A549 (cell line): ENCODE results near the gene RNU5D-1. TPM values are rescaled to one million over a fixed set of nuclear protein-coding genes. Genes with fewer than 3 reads are reported as not detected.
A peak's percentile ranks its signal among the peaks of the same experiment; 100 is the strongest.

Source experiments
- ATAC-seq, 2 experiments: fragments of 200-7000 bp in 1 of 2; fragments of >200 bp in 1 of 2; cut with Nextera tagmentation in 1 of 2; cut with Tn5 transposase in 1 of 2; 3 replicates each; pipeline versions ENCODE4 v1.8.0 to v1.9.1; 2018 to 2020; ENCODE audit warnings: mild to moderate bottlenecking in 1 of 2, moderate library complexity in 1 of 2
- CTCF ChIA-PET: fragments of 300-600 bp; sonication (Branson Sonifier 250); formaldehyde crosslinking; extraction: SDS; loops from one replicate; lab custom pipeline; 2021; ENCODE audit warnings: antibody characterized with exemption, inconsistent platforms; lab: Yijun Ruan, JAX
- POLR2A ChIA-PET: fragments of 350-600 bp; formaldehyde crosslinking; extraction: SDS; loops from one replicate; lab custom pipeline; 2021; ENCODE audit warnings: antibody characterized with exemption, inconsistent platforms; lab: Yijun Ruan, JAX
- DNase-seq, 2 experiments: peaks; one replicate each; pipeline versions ENCODE4 v3.0.0 to v3.0.0-alpha.2; 2011 to 2016; ENCODE audit warnings: low read depth in 1 of 2, low spot score in 1 of 2
- FAIRE-seq: peaks from 2 replicates; lab custom pipeline; 2011; peaks lifted over from hg19 to GRCh38; lab: Jason Lieb, UNC
- H3K27ac ChIP-seq, 2 experiments: fragments of >200 bp; sonication (Bioruptor Twin); formaldehyde crosslinking; 3 replicates each; pipeline ENCODE4 v1.5.1; 2016 to 2017
- H3K4me1 ChIP-seq: fragments of >200 bp; sonication (Bioruptor Twin); formaldehyde crosslinking; 3 replicates; pipeline ENCODE4 v1.6.1; 2016
- H3K4me2 ChIP-seq: fragments of >200 bp; sonication (Bioruptor Twin); formaldehyde crosslinking; 3 replicates; pipeline ENCODE4 v1.6.1; 2016
- H3K4me3 ChIP-seq: fragments of >200 bp; sonication (Bioruptor Twin); formaldehyde crosslinking; 3 replicates; pipeline ENCODE4 v1.5.1; 2016
- H3K9me3 ChIP-seq: fragments of >200 bp; sonication (Bioruptor Twin); formaldehyde crosslinking; 3 replicates; pipeline ENCODE4 v1.6.1; 2016
- CBX8 ChIP-seq: fragments of 200-600 bp; sonication (generic); IDR thresholded peaks from 2 replicates; pipeline ENCODE4 v1.6.1; 2016
- CHD2 ChIP-seq: fragments of 150-350 bp; IDR thresholded peaks from 2 replicates; pipeline ENCODE4 v1.6.1; 2014; ENCODE audit warnings: low read length; ENCODE audit not compliant: partially characterized antibody
- CHD4 ChIP-seq: fragments of 200-600 bp; sonication (generic); IDR thresholded peaks from 2 replicates; pipeline ENCODE4 v1.6.1; 2016; ENCODE audit warnings: antibody characterized with exemption, mild to moderate bottlenecking, borderline replicate concordance
- EP300 ChIP-seq, 2 experiments: fragments of >200 bp; sonication (Bioruptor Twin); formaldehyde crosslinking; IDR thresholded peaks; 2 replicates in 1 of 2; 3 replicates in 1 of 2; pipeline ENCODE4 v1.6.1; 2016 to 2017
- FOSB ChIP-seq: fragments of 250-450 bp; sonication (Bioruptor Pico); IDR thresholded peaks from 2 replicates; pipeline ENCODE4 v1.5.0; 2020; ENCODE audit warnings: mild to moderate bottlenecking, moderate library complexity
- FOXS1 ChIP-seq: fragments of 250-450 bp; sonication (Bioruptor Pico); IDR thresholded peaks from 2 replicates; pipeline ENCODE4 v1.5.0; 2020; ENCODE audit warnings: mild to moderate bottlenecking, moderate library complexity
- HOXA7 ChIP-seq: fragments of 250-450 bp; sonication (Bioruptor Pico); IDR thresholded peaks from 2 replicates; pipeline ENCODE4 v1.5.0; 2020; ENCODE audit warnings: mild to moderate bottlenecking, moderate library complexity
- HOXB13 ChIP-seq: fragments of 250-450 bp; sonication (Bioruptor Pico); IDR thresholded peaks from 2 replicates; pipeline ENCODE4 v1.5.0; 2020; ENCODE audit warnings: low read depth, mild to moderate bottlenecking, moderate library complexity
- KDM5A ChIP-seq: fragments of 200-600 bp; sonication (generic); IDR thresholded peaks from 2 replicates; pipeline ENCODE4 v1.6.1; 2016; ENCODE audit warnings: antibody characterized with exemption, mild to moderate bottlenecking
- MAZ ChIP-seq: fragments of 150-350 bp; IDR thresholded peaks from 2 replicates; pipeline ENCODE4 v1.6.1; 2014; ENCODE audit warnings: antibody characterized with exemption, low read depth, low read length, borderline replicate concordance
- NPAS2 ChIP-seq: fragments of 250-450 bp; sonication (Bioruptor Pico); IDR thresholded peaks from 2 replicates; pipeline ENCODE4 v1.8.0; 2022; ENCODE audit warnings: mild to moderate bottlenecking, moderate library complexity, borderline replicate concordance
- NR3C1 ChIP-seq: fragments of >200 bp; sonication (Bioruptor Twin); formaldehyde crosslinking; IDR thresholded peaks from 3 replicates; pipeline ENCODE4 v1.6.1; 2017
- POLR2A ChIP-seq: IDR thresholded peaks from 2 replicates; pipeline ENCODE4 v1.6.1; 2012; ENCODE audit warnings: mild to moderate bottlenecking, low read length
- RARB ChIP-seq: fragments of 250-450 bp; sonication (Bioruptor Pico); IDR thresholded peaks from 2 replicates; pipeline ENCODE4 v1.8.0; 2021; ENCODE audit warnings: mild to moderate bottlenecking, moderate library complexity
- RCOR1 ChIP-seq: fragments of 150-350 bp; IDR thresholded peaks from 2 replicates; pipeline ENCODE4 v1.6.1; 2014; ENCODE audit warnings: antibody characterized with exemption, low read length, low read depth
- TFCP2L1 ChIP-seq: fragments of 250-450 bp; sonication (Bioruptor Pico); IDR thresholded peaks from 2 replicates; pipeline ENCODE4 v1.5.0; 2021; ENCODE audit warnings: mild to moderate bottlenecking
- TP53 ChIP-seq: fragments of 250-450 bp; sonication (Bioruptor Pico); IDR thresholded peaks from 2 replicates; pipeline ENCODE4 v1.5.0; 2021; ENCODE audit warnings: mild to moderate bottlenecking, moderate library complexity
- ZC3H11A ChIP-seq: fragments of 450-650 bp; IDR thresholded peaks from 2 replicates; pipeline ENCODE4 v1.6.1; 2014; ENCODE audit warnings: antibody characterized with exemption, mild to moderate bottlenecking
- ZNF302 ChIP-seq: fragments of 250-450 bp; sonication (Bioruptor Pico); IDR thresholded peaks from 2 replicates; pipeline ENCODE4 v1.9.0; 2021; ENCODE audit warnings: inconsistent platforms, mild to moderate bottlenecking, moderate library complexity
- WGBS: methylation state at CpG from one replicate; pipeline ENCODE4 v1.1.6; 2017; ENCODE audit errors: missing lambda C conversion rate; 5-methylcytosine and 5-hydroxymethylcytosine counted together
- polyA plus RNA-seq, 4 experiments: library from polyadenylated mRNA; depleted of rRNA in 3 of 4; stranded (reverse); fragments of >200 nt; fragmentation: RNase III in 1 of 4; extraction: RNeasy Plus Mini Kit Qiagen cat#74134 plus additional on column Dnase treatment in 1 of 4; gene quantifications; 2 replicates in 3 of 4; 3 replicates in 1 of 4; pipeline ENCODE4 v1.2.3, GENCODE V29; 2011 to 2017
- TF ChIP-seq, protein P1 (sequence below): IDR thresholded peaks from 2 replicates; pipeline ENCODE4 v1.6.1; 2012; ENCODE audit warnings: low read depth, borderline replicate concordance
- TF ChIP-seq, protein P2 (sequence below): fragments of >200 bp; sonication (Bioruptor Twin); formaldehyde crosslinking; IDR thresholded peaks from 2 replicates; pipeline ENCODE4 v1.6.1; 2016
- TF ChIP-seq, protein P3 (sequence below): IDR thresholded peaks from 2 replicates; pipeline ENCODE4 v1.6.1; 2012
- TF ChIP-seq, protein P4 (sequence below): fragments of 450-650 bp; IDR thresholded peaks from 2 replicates; pipeline ENCODE4 v1.6.1; 2014; ENCODE audit warnings: antibody characterized with exemption
- TF ChIP-seq, protein P5 (sequence below): IDR thresholded peaks from 2 replicates; pipeline ENCODE4 v1.6.1; 2012

The RNU5D-1 gene
- polyA plus RNA-seq, 2 of the 4 experiments (the other 2 are of a cell fraction) = not detected

DNA sequence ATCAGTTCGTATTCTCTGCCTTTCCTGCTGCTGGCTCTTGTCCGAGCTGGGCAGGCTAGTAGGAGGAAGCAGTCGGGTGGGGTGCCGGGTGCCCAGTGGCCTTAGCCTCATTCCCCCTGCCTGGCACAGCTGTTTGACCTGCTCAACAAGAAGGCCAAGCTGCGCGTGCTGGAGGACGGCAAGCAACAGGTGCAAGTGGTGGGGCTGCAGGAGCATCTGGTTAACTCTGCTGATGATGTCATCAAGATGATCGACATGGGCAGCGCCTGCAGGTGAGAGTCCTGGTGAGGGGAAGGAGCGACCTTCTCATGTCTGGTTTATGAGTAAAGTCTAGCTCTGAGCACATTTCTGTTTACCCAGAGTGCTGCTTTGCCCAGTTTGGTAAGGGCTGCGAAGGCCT, 28.1 kb upstream of the RNU5D-1 start (continued):
- TF ChIP-seq, protein P1, sequence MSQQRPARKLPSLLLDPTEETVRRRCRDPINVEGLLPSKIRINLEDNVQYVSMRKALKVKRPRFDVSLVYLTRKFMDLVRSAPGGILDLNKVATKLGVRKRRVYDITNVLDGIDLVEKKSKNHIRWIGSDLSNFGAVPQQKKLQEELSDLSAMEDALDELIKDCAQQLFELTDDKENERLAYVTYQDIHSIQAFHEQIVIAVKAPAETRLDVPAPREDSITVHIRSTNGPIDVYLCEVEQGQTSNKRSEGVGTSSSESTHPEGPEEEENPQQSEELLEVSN = no peak

DNA sequence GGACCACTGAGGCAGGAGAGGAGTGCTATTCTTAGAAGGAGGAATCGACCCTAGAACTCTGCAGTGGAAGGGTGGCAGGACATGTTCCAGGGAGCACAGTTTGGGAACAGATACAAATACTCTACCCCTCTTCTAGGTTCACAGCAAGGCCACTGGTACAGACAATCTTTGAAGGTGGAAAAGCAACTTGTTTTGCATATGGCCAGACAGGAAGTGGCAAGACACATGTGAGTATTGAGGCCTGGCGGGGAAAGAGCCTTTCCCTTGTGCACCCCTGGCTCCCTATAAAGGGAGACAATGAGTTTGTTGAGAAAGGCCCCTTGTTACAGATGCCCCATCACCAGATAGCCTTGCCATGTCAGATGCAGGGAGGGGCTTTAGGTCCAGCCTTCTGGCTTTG, 26.4 kb upstream of the RNU5D-1 start:
- WGBS = 100% methylated on average over 2 of the region's 2 CpGs
- H3K4me2 ChIP-seq = no peak overlapping the region
- TF ChIP-seq NR3C1 = no peak
- H3K27ac ChIP-seq = no peak overlapping the region
- H3K4me3 ChIP-seq = no peak overlapping the region
- no peaks in the 10 kb centered on the region for H3K4me1 ChIP-seq
- ChIA-PET CTCF (no interaction called here), POLR2A (no interaction called here)
- DNase-seq (no peak), ATAC-seq (no peak), FAIRE-seq (no peak)
- no peaks in the 10 kb centered on the region for H3K9me3 ChIP-seq

DNA sequence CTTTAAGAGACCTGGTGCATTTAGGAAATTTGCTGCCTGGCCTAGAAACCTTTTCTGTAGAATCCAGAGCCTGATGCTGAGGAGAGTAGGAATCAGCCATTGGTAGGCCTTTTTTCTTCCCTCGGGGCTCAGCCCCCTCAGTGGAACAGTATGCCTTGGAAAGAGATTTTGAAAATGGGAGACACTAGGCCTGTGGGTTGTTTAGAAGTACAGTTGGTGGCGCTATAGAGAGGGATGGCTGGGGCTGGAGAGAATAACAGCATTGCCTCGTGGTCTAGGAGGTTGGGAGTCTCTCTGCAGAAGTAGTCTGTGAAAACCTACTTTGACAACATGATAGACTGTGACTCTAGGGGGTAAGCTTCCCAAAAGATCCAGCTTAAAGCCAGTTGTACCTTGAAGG, 16.9 kb upstream of the RNU5D-1 start:
- Histone ChIP-seq H3K27ac (no peak overlapping the region), H3K4me2 (no peak overlapping the region), H3K4me1 (no peaks in the 10 kb centered on the region), H3K4me3 (no peak overlapping the region), H3K9me3 (no peaks in the 10 kb centered on the region)
- ATAC-seq (peak in 1 of 2 experiments; percentile 51; a peak in 2 of 6 replicates), DNase-seq (no peak), FAIRE-seq (no peak)
- no peak for TF ChIP-seq CBX8
- no peak for TF ChIP-seq ZC3H11A
- TF ChIP-seq FOXS1 = no peak
- TF ChIP-seq CHD4 = no peak
- no peak for TF ChIP-seq ZNF302 (CRISPR knock-in tag)
- TF ChIP-seq, protein P2, sequence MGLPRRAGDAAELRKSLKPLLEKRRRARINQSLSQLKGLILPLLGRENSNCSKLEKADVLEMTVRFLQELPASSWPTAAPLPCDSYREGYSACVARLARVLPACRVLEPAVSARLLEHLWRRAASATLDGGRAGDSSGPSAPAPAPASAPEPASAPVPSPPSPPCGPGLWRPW = no peak
- 80% methylated on average over 3 of the region's 3 CpGs for WGBS
- CTCF ChIA-PET = interaction anchor here (0.5 to 2.0 kb wide), 6 partner anchors 11 to 80 kb away, joined by 3 to 10 read pairs (median 3); partner anchors contain the start of genes PLK3 and RNU5D-1
- POLR2A ChIA-PET = interaction anchor here (0.6 kb wide), 1 partner anchor 30 kb away, joined by 3 read pairs; no protein-coding TSS in a partner anchor

DNA sequence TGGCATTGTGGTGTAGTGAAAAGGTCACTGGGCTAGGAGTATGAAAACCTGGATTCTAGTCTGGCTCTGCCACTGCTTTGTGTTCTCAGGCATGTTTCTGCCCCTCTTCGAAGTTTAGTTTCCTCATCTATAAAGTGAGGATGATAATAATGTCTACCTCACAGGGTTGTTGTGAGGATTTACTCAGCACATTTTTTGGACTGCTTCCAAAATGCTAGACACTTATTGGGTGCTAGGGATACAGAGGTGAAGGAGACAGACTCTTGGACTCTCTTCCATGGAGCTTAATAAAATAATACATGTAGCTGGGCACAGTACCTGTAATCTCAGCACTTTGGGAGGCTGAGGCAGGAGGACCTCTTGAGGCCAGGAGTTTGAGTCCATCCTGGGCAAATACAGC, 12.2 kb upstream of the RNU5D-1 start:
- no peaks in the 10 kb centered on the region for H3K9me3 ChIP-seq
- H3K4me3 ChIP-seq = no peak overlapping the region
- WGBS = 100% methylated on average over 1 of the region's 1 CpG
- no peak for FAIRE-seq
- TF ChIP-seq, protein P3, sequence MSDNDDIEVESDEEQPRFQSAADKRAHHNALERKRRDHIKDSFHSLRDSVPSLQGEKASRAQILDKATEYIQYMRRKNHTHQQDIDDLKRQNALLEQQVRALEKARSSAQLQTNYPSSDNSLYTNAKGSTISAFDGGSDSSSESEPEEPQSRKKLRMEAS = no peak
- TF ChIP-seq HOXA7 (CRISPR knock-in tag) (no peak), TP53 (no peak), CHD2 (no peak), NR3C1 (no peak), KDM5A (no peak), NPAS2 (CRISPR knock-in tag) (no peak), RARB (CRISPR knock-in tag) (no peak), FOSB (CRISPR knock-in tag) (no peak), POLR2A (no peak), MAZ (no peak), HOXB13 (CRISPR knock-in tag) (no peak), RCOR1 (no peak), EP300 (IDR thresholded peaks at IDR 0.05) (no peak), TFCP2L1 (CRISPR knock-in tag) (no peak)
- TF ChIP-seq, protein P4, sequence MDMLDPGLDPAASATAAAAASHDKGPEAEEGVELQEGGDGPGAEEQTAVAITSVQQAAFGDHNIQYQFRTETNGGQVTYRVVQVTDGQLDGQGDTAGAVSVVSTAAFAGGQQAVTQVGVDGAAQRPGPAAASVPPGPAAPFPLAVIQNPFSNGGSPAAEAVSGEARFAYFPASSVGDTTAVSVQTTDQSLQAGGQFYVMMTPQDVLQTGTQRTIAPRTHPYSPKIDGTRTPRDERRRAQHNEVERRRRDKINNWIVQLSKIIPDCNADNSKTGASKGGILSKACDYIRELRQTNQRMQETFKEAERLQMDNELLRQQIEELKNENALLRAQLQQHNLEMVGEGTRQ = no peak
- TF ChIP-seq, protein P5, sequence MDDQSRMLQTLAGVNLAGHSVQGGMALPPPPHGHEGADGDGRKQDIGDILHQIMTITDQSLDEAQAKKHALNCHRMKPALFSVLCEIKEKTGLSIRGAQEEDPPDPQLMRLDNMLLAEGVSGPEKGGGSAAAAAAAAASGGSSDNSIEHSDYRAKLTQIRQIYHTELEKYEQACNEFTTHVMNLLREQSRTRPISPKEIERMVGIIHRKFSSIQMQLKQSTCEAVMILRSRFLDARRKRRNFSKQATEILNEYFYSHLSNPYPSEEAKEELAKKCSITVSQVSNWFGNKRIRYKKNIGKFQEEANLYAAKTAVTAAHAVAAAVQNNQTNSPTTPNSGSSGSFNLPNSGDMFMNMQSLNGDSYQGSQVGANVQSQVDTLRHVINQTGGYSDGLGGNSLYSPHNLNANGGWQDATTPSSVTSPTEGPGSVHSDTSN = no peak
- no peak for DNase-seq
- no peak overlapping the region for H3K4me2 ChIP-seq
- ATAC-seq = no peak
- POLR2A ChIA-PET = interaction anchor here (1.7 kb wide), 1 partner anchor 32 kb away, joined by 8 read pairs; the partner anchor contains the start of gene RPS8
- H3K27ac ChIP-seq = no peak overlapping the region
- CTCF ChIA-PET = interaction anchor here (1.3 to 2.6 kb wide), 2 partner anchors 12 to 40 kb away, joined by 3 to 18 read pairs; partner anchors contain the start of gene RNU5D-1
- H3K4me1 ChIP-seq = 0 out of 3 replicates have a peak, but pooled peaks cover 9% of the 10 kb centered on the region
